ENCODE results near the gene TRUB2.

DNA sequence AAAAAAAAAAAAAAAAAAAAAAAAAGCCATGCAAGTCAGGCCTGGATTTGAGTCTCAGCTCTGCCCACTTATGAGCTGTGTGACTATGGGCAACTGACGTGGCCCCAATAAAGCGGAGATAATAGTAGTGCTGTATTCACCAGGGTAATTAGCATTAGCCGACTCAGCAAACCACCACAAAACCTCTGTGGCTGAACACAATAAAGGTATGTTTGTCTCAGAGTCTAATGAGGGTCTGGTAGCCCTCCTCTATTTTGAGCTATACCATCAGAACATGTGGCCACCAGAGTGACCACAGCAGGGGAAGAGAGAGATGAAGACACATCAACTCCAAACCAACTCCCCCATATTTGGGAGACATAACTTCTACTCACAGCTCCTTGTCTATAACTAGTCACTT lies 30.2 kb downstream of the TRUB2 start:
- TF ChIP-seq, protein P1, sequence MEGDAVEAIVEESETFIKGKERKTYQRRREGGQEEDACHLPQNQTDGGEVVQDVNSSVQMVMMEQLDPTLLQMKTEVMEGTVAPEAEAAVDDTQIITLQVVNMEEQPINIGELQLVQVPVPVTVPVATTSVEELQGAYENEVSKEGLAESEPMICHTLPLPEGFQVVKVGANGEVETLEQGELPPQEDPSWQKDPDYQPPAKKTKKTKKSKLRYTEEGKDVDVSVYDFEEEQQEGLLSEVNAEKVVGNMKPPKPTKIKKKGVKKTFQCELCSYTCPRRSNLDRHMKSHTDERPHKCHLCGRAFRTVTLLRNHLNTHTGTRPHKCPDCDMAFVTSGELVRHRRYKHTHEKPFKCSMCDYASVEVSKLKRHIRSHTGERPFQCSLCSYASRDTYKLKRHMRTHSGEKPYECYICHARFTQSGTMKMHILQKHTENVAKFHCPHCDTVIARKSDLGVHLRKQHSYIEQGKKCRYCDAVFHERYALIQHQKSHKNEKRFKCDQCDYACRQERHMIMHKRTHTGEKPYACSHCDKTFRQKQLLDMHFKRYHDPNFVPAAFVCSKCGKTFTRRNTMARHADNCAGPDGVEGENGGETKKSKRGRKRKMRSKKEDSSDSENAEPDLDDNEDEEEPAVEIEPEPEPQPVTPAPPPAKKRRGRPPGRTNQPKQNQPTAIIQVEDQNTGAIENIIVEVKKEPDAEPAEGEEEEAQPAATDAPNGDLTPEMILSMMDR (IDR thresholded peaks at IDR 0.05; ENCODE audit: extremely low read depth in 1 of 2, insufficient read depth in 1 of 2, low read depth in 1 of 2, low read length in 2 of 2) = no peak
- TF ChIP-seq POLR2AphosphoS5 (IDR thresholded peaks at IDR 0.05; ENCODE audit: insufficient read depth, low read depth, low read length) (no peak), EZH2 (IDR thresholded peaks at IDR 0.05; ENCODE audit: borderline replicate concordance, low read depth, low read length, severe bottlenecking) (no peak), POLR2A (IDR thresholded peaks at IDR 0.05; ENCODE audit: low read depth, low read length) (no peak), MYC (IDR thresholded peaks at IDR 0.05; ENCODE audit: low read depth, low read length) (no peak)
- TF ChIP-seq, protein P2, sequence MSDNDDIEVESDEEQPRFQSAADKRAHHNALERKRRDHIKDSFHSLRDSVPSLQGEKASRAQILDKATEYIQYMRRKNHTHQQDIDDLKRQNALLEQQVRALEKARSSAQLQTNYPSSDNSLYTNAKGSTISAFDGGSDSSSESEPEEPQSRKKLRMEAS (IDR thresholded peaks at IDR 0.05; ENCODE audit: insufficient read depth, insufficient read length) = no peak

All from endothelial cell of umbilical vein (primary cell).